H1 (cell line): ENCODE results near the gene RPL7L1. TPM values are rescaled to one million over a fixed set of nuclear protein-coding genes. Genes with fewer than 3 reads are reported as not detected.

Source experiments
- CTCF ChIA-PET: fragments of 300-600 bp; sonication (Branson Sonifier 250); formaldehyde crosslinking; loops from one replicate; lab custom pipeline; 2021; ENCODE audit not compliant: partially characterized antibody; lab: Charles Lee
- POLR2A ChIA-PET: fragments of 300-600 bp; sonication (Branson Sonifier 250); formaldehyde crosslinking; loops from one replicate; lab custom pipeline; 2021; ENCODE audit warnings: inconsistent platforms; ENCODE audit not compliant: partially characterized antibody; lab: Charles Lee
- DNase-seq, 2 experiments: peaks; one replicate each; pipeline versions ENCODE4 v3.0.0 to v3.0.0-alpha.2; 2010 to 2022; ENCODE audit warnings: low spot score in 2 of 2, low read depth in 1 of 2, mixed read lengths in 1 of 2
- FAIRE-seq: peaks from 2 replicates; lab custom pipeline; 2011; peaks lifted over from hg19 to GRCh38; lab: Jason Lieb, UNC
- H2AFZ ChIP-seq: 2 replicates; pipeline ENCODE4 v1.8.1; 2012; ENCODE audit warnings: low read length, inconsistent platforms
- H2AK5ac ChIP-seq: 2 replicates; pipeline ENCODE4 v1.6.1; 2013; ENCODE audit warnings: low read depth, low read length
- H2BK120ac ChIP-seq: replicated peaks from 2 replicates; pipeline ENCODE3; 2013; ENCODE audit warnings: low read depth, low read length, inconsistent platforms
- H2BK12ac ChIP-seq: 2 replicates; pipeline ENCODE4 v1.6.1; 2013; ENCODE audit warnings: low read depth, low read length
- H2BK15ac ChIP-seq: 2 replicates; pipeline ENCODE4 v1.6.1; 2013; ENCODE audit warnings: low read length
- H2BK20ac ChIP-seq: 2 replicates; pipeline ENCODE4 v1.6.1; 2013; ENCODE audit warnings: low read length
- H2BK5ac ChIP-seq: 2 replicates; pipeline ENCODE4 v1.6.1; 2013; ENCODE audit warnings: low read depth, low read length
- H3K14ac ChIP-seq: 2 replicates; pipeline ENCODE4 v1.6.1; 2013; ENCODE audit warnings: inconsistent platforms; ENCODE audit not compliant: insufficient read length
- H3K18ac ChIP-seq: 2 replicates; pipeline ENCODE4 v1.6.1; 2013; ENCODE audit warnings: low read length; ENCODE audit errors: extremely low read depth
- H3K23ac ChIP-seq: 2 replicates; pipeline ENCODE4 v1.6.1; 2013; ENCODE audit warnings: inconsistent platforms; ENCODE audit not compliant: insufficient read length
- H3K23me2 ChIP-seq: 2 replicates; pipeline ENCODE4 v1.6.1; 2013; ENCODE audit warnings: low read depth, low read length
- H3K27ac ChIP-seq: 2 replicates; pipeline ENCODE4 v1.6.1; 2011; ENCODE audit warnings: low read depth, low read length, inconsistent platforms
- H3K27me3 ChIP-seq, 4 experiments: replicated peaks in 1 of 4; 1 replicate in 1 of 4; 2 replicates in 3 of 4; pipeline versions ENCODE4 v1.6.1 to v1.8.1; 2011 to 2013; ENCODE audit warnings: low read length in 3 of 4, mild to moderate bottlenecking in 3 of 4, inconsistent platforms in 2 of 4, mixed read lengths in 2 of 4, moderate library complexity in 1 of 4; ENCODE audit not compliant: control insufficient read depth in 3 of 4, insufficient read depth in 3 of 4; ENCODE audit errors: extremely low read depth in 1 of 4
- H3K36me3 ChIP-seq, 4 experiments: 2 replicates each; pipeline versions ENCODE4 v1.6.1 to v1.8.1; 2011 to 2013; ENCODE audit warnings: mild to moderate bottlenecking in 4 of 4, low read length in 3 of 4, moderate library complexity in 2 of 4, control low read depth in 1 of 4, inconsistent platforms in 1 of 4; ENCODE audit not compliant: insufficient read depth in 4 of 4, control insufficient read depth in 2 of 4
- H3K4ac ChIP-seq: replicated peaks from 2 replicates; pipeline ENCODE3; 2013; ENCODE audit warnings: low read length, low read depth, mixed read lengths, inconsistent platforms; ENCODE audit not compliant: insufficient read length
- H3K4me1 ChIP-seq, 4 experiments: replicated peaks in 1 of 4; 1 replicate in 1 of 4; 2 replicates in 3 of 4; pipeline versions ENCODE4 v1.6.1 to v1.8.1; 2011 to 2013; ENCODE audit warnings: low read length in 3 of 4, inconsistent platforms in 2 of 4, mixed read lengths in 1 of 4; ENCODE audit not compliant: insufficient read depth in 4 of 4, control insufficient read depth in 3 of 4
- H3K4me2 ChIP-seq, 2 experiments: 2 replicates each; pipeline versions ENCODE4 v1.6.1 to v1.8.1; 2011 to 2013; ENCODE audit warnings: low read depth in 2 of 2, low read length in 2 of 2, control low read depth in 1 of 2, inconsistent platforms in 1 of 2, mild to moderate bottlenecking in 1 of 2; ENCODE audit not compliant: insufficient read depth in 1 of 2
- H3K4me3 ChIP-seq, 4 experiments: fragments of 200-600, 300-600 bp in 1 of 4; sonication (generic), shearing (Covaris generic), sonication (Bioruptor Twin) in 1 of 4; 2 replicates each; pipeline versions ENCODE4 v1.5.1 to v1.8.1; 2011 to 2016; ENCODE audit warnings: low read length in 4 of 4, low read depth in 3 of 4, control low read depth in 2 of 4, inconsistent platforms in 2 of 4, mild to moderate bottlenecking in 2 of 4, mixed read lengths in 1 of 4, moderate library complexity in 1 of 4; ENCODE audit not compliant: insufficient read depth in 2 of 4; ENCODE audit errors: extremely low read depth in 1 of 4
- H3K56ac ChIP-seq: replicated peaks from 2 replicates; pipeline ENCODE3; 2013; ENCODE audit warnings: low read depth, mild to moderate bottlenecking, mixed read lengths, low read length, inconsistent platforms; ENCODE audit not compliant: insufficient read length
- H3K79me1 ChIP-seq: 2 replicates; pipeline ENCODE4 v1.6.1; 2013; ENCODE audit warnings: low read depth, low read length, control low read depth
- H3K79me2 ChIP-seq, 2 experiments: 2 replicates each; pipeline versions ENCODE4 v1.6.1 to v1.8.1; 2012 to 2013; ENCODE audit warnings: low read length in 2 of 2, mild to moderate bottlenecking in 2 of 2, inconsistent platforms in 1 of 2; ENCODE audit not compliant: insufficient read depth in 2 of 2, control insufficient read depth in 1 of 2
- H3K9ac ChIP-seq, 4 experiments: replicated peaks in 1 of 4; 1 replicate in 1 of 4; 2 replicates in 3 of 4; pipeline versions ENCODE4 v1.6.1 to v1.8.1; 2011 to 2013; ENCODE audit warnings: low read depth in 3 of 4, low read length in 3 of 4, control low read depth in 2 of 4, mild to moderate bottlenecking in 2 of 4, moderate library complexity in 2 of 4, inconsistent platforms in 1 of 4; ENCODE audit errors: extremely low read depth in 1 of 4
- H3K9me3 ChIP-seq, 2 experiments: 2 replicates each; pipeline versions ENCODE4 v1.6.1 to v1.8.1; 2012 to 2013; ENCODE audit warnings: mild to moderate bottlenecking in 2 of 2, moderate library complexity in 2 of 2, control low read depth in 1 of 2, inconsistent platforms in 1 of 2, low read depth in 1 of 2, low read length in 1 of 2, mixed read lengths in 1 of 2; ENCODE audit not compliant: insufficient read depth in 2 of 2
- H4K20me1 ChIP-seq, 2 experiments: replicated peaks in 1 of 2; 2 replicates each; pipeline versions ENCODE3 to v1.8.1; 2011 to 2013; ENCODE audit warnings: inconsistent platforms in 2 of 2, low read length in 2 of 2, mild to moderate bottlenecking in 1 of 2; ENCODE audit not compliant: insufficient read depth in 2 of 2, control insufficient read depth in 1 of 2
- H4K5ac ChIP-seq: 2 replicates; pipeline ENCODE4 v1.6.1; 2013; ENCODE audit warnings: low read length, low read depth, mixed read lengths, inconsistent platforms; ENCODE audit not compliant: insufficient read length
- H4K8ac ChIP-seq: 2 replicates; pipeline ENCODE4 v1.8.0; 2013; ENCODE audit warnings: mild to moderate bottlenecking, moderate library complexity, low read length, inconsistent platforms; ENCODE audit not compliant: insufficient read depth; ENCODE audit errors: extremely low read depth
- H4K91ac ChIP-seq: replicated peaks from 2 replicates; pipeline ENCODE3; 2013; ENCODE audit warnings: low read length, mixed read lengths, inconsistent platforms; ENCODE audit not compliant: insufficient read length
- EZH2 ChIP-seq: fragments of 200-600 bp; sonication (generic); IDR thresholded peaks from 2 replicates; pipeline ENCODE4 v1.7.1; 2012; ENCODE audit warnings: low read depth, mild to moderate bottlenecking, moderate library complexity, low read length, inconsistent platforms; ENCODE audit not compliant: severe bottlenecking
- FOSL1 ChIP-seq: IDR thresholded peaks from 2 replicates; pipeline ENCODE4 v1.6.1; 2011; ENCODE audit warnings: mild to moderate bottlenecking, low read depth, low read length, moderate library complexity; ENCODE audit not compliant: insufficient read depth
- JUN ChIP-seq: IDR thresholded peaks from 2 replicates; pipeline ENCODE4 v1.6.1; 2011; ENCODE audit warnings: low read depth, mild to moderate bottlenecking, improper control_type of control experiment, low read length
- WGBS, 2 experiments: shearing (Covaris generic) in 1 of 2; methylation state at CpG; one replicate each; pipeline versions ENCODE4 v1.1.6 to v1.1.7; 2013 to 2015; ENCODE audit warnings: low lambda C conversion rate in 2 of 2, mixed read lengths in 2 of 2, inconsistent platforms in 1 of 2, low coverage in 1 of 2, missing lambda C conversion rate in 1 of 2; ENCODE audit not compliant: insufficient replicate concordance in 2 of 2, insufficient coverage in 1 of 2, insufficient read length in 1 of 2; ENCODE audit errors: extremely low coverage in 1 of 2, missing lambda C conversion rate in 1 of 2; 5-methylcytosine and 5-hydroxymethylcytosine counted together
- polyA plus RNA-seq, 7 experiments: library from polyadenylated mRNA; depleted of rRNA in 3 of 7; stranded (reverse) in 5 of 7; unstranded in 2 of 7; fragments of >200 nt in 5 of 7; fragments of 200-250 nt in 2 of 7; gene quantifications; 1 replicate in 5 of 7; 2 replicates in 1 of 7; 4 replicates in 1 of 7; pipeline versions ENCODE4 v1.2.1 to v1.2.3, GENCODE V29; 2011 to 2013; ENCODE audit warnings: missing spikeins in 2 of 7, mixed read lengths in 2 of 7
- total RNA-seq: library from RNA; stranded (reverse); fragmentation: NEBNext Ultra II Directional; extraction: Animal tissue kit (Norgen Biotek cat#: 25700); gene quantifications from 2 replicates; pipeline ENCODE4 v1.2.1, GENCODE V29; 2021

RPL7L1 gene
- total and polyA plus RNA-seq, 2 of the 8 experiments (the other 6 are each of a cell fraction or from before 2014, with no cell fraction given) = 31.0 to 117 TPM

DNA sequence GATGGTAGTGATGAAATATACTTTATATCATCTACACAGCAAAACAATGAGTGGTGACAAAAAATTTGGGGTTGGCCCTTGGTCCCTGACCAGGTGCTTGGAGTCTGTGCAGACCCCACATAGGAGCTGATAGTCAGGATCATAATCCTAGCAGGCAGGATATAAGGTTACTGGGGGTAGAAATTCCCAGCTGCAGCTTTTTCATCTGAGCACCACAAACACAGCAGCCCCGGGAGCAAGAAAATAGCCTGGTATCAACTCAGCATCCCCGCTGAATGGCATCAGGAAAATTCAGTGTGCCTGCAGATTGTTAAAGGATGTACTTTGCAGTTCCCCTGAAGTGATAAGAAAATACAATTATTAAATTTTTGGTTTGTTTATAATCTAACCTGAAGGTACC lies 27.8 kb upstream of the RPL7L1 start:
- ChIA-PET POLR2A (interaction anchor here (0.9 to 1.0 kb wide), 2 partner anchors 10 to 28 kb away, joined by 4 to 5 read pairs; partner anchors contain the start of gene RPL7L1), CTCF (interaction anchor here (1.0 to 1.1 kb wide), 2 partner anchors 15 to 178 kb away, joined by 3 read pairs; no protein-coding TSS in a partner anchor)
- H2BK120ac ChIP-seq = no peak overlapping the region
- H3K9ac ChIP-seq = no peak overlapping the region
- H2AFZ ChIP-seq = no peak overlapping the region
- no peak overlapping the region for H3K4me2 ChIP-seq
- H4K5ac ChIP-seq = no peak overlapping the region
- H3K4me1 ChIP-seq = no peaks in the 10 kb centered on the region
- H3K79me1 ChIP-seq = no peaks in the 10 kb centered on the region; the same call in 1 of the 2 replicates
- WGBS, 2 experiments = 89% methylated on average over 2 of the region's 2 CpGs; no CpG with 5 or more reads in 1 of the 2 experiments
- peaks cover 0 to 26% (median 8%) of the 10 kb centered on the region in 4 experiments; a peak in 3 of 8 replicates for H3K36me3 ChIP-seq
- H3K4ac ChIP-seq = no peak overlapping the region
- H2AK5ac ChIP-seq = no peak overlapping the region
- H3K14ac ChIP-seq = no peak overlapping the region
- H3K23me2 ChIP-seq = no peaks in the 10 kb centered on the region
- H3K9me3 ChIP-seq = no peaks in the 10 kb centered on the region
- no peak overlapping the region for H3K18ac ChIP-seq
- H3K4me3 ChIP-seq = no peak overlapping the region
- no peaks in the 10 kb centered on the region for H3K79me2 ChIP-seq
- H2BK12ac ChIP-seq = no peak overlapping the region
- TF ChIP-seq JUN (no peak), EZH2 (no peak), FOSL1 (no peak)
- DNase-seq (no peak), FAIRE-seq (no peak)
- H2BK5ac ChIP-seq = no peak overlapping the region
- H4K8ac ChIP-seq = no peak overlapping the region
- H3K56ac ChIP-seq = no peak overlapping the region
- no peaks in the 10 kb centered on the region for H3K27me3 ChIP-seq
- H3K27ac ChIP-seq = no peak overlapping the region
- no peaks in the 10 kb centered on the region for H4K20me1 ChIP-seq
- no peak overlapping the region for H4K91ac ChIP-seq
- H2BK15ac ChIP-seq = no peak overlapping the region
- no peak overlapping the region for H2BK20ac ChIP-seq
- H3K23ac ChIP-seq = no peak overlapping the region
